Activated CD4-positive, alpha-beta T cell treated with anti-CD3 and anti-CD28 coated beads for 1 hour (primary cell): ENCODE results near the gene KIRREL3.

Source experiments
- DNase-seq: peaks from one replicate; pipeline ENCODE4 v3.0.0-alpha.2; 2020

Gene KIRREL3

DNA sequence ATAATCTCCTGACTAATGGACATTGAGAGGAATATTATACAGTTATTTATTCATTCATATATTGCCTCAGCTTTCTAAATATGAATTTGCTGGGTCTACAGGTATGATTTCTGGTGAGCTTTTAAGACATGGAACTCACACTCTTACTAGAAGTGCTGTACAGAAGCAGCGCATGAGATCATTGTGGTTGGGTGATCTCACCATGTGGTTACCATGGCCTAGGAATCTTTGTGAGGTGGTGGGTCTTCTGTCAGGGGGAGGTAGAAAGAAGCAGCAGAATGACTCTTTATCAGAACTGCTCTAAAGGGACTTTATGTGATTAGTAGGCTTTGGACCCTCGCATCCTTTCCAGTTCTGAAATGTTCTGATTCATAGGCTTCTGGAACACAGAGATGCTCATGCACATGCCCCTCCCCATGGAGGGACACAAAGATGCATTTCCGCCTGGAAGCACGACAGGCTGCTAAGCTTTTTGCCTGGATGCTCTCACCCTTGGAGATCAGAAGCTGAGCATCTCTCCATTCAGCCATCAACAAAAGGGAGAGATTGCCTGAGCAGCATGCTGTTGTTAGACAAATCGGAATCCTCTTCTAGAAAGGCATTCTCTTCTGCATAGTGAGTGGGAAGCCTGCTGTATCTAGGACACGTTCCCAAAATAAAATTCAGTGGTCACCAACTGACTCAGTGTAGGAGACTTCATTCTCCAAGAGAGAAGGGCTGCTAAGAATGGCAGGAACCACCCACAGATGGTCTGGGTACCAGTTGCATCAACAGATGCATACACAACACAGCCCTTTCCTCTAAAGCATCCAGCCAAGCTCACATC is 51.3 kb downstream of the KIRREL3 start:
- DNase-seq, result no peak

DNA sequence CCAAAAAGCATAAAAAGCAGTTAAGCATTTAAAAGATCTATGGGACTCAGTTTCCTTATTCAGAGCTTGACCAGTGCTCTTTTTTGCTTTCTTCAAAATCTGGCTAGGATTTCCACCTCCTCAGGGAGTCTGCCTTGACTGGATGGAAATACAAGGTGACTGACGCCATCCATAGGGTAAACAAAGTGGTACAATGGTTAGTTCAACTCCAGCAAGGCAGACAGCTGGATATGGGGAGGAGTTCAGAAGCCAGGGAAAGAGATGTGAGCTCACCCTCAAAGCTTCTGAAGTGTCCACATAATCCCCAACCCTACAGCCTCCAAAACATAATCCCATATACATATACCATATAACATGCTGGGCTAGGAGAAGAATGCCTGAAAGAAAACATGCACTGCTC is 52.0 kb downstream of the KIRREL3 start:
- DNase-seq, result no peak

DNA sequence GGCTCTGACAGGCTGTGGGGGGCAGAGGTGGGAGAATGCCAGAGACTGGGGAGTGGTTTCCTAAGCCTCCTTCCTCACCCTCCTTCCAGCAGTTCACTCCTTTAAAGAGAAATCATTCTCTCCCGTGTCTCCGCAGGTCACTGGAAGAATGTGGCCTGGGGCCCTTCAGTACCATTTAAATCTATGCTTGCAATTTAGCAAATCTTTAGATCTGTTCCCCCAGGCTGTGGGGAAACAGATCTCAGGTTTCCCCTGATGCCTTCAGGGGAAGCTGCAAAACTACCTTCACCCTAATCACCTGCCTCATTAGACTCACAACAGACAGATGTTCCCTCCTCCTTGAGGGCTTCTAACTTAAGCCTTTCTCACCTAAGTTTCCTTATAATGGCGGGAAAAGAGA is 55.3 kb downstream of the KIRREL3 start:
- DNase-seq, result no peak

DNA sequence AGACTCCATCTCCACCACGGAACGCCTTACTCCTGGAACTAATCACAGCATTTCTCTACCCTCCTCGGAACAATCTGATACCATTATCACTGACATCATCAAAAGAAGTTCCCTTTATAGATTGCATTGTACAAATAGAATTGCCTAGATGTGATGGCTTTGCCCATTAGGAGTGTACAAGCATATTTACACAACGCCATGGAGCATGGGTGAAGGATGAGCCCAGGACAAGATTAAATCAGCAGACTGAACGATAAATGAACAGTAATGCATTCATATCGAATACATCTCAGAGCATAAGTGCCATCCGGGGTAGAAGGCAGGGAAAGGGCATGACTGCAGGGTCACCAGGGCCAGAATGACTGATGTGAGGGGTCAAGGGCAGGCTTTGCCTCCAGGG is 57.3 kb downstream of the KIRREL3 start:
- no peak for DNase-seq

DNA sequence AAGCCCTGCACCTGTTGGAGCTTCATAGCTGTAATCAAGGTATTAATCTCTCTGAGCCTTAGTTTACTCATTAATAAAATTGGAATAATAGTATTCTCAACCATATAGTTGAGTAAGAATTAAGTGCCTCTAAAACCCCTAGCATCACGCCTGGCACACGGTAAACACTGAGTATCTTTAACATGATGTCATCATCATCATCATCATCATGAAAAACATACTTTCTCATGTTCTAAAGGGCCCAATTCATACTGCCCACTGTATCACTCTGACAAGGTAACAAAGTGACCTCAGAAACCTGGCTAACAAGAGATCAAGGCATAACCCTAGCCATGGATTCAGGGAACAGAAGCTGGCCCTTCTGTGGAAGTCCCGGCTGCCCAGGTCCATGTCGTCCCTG is 58.4 kb downstream of the KIRREL3 start:
- no peak for DNase-seq

DNA sequence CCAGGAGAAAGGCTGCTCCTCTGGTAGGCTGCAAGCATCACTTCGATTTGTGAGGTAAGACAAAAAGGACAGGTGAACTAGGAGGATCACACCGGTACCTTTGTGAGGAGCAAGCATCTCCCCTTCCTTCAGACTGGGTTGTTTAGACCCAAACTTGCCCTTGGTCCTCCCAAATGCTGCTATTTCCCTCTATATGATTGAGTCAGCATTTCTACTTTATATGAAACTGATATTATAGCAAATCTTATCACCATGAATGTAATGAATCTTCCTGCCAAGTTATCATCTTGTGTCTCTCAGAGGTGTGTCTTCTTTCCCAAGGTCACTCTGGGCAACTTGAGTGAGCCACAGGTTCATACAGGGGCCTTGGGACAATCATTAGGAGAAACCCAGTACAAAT is 61.0 kb downstream of the KIRREL3 start:
- no peak for DNase-seq

DNA sequence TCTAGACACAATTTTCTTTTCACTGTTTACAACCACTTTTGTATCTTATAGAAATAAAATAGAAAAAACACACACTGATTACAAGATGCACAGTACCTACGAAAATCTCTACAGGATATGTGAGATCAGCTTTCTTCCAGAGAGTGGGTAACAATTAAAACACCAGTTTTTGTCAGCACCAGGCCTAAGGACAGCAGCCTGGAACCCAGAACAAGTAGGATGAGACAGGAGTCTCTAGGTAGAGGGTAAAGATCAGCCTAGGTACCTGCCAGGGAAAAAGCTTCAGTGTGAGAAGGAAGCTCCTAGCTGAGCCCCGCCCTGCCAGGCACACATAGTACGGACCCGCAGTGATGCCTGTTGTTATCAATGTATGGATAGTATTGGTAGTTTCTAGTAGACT is 61.9 kb downstream of the KIRREL3 start:
- no peak for DNase-seq

DNA sequence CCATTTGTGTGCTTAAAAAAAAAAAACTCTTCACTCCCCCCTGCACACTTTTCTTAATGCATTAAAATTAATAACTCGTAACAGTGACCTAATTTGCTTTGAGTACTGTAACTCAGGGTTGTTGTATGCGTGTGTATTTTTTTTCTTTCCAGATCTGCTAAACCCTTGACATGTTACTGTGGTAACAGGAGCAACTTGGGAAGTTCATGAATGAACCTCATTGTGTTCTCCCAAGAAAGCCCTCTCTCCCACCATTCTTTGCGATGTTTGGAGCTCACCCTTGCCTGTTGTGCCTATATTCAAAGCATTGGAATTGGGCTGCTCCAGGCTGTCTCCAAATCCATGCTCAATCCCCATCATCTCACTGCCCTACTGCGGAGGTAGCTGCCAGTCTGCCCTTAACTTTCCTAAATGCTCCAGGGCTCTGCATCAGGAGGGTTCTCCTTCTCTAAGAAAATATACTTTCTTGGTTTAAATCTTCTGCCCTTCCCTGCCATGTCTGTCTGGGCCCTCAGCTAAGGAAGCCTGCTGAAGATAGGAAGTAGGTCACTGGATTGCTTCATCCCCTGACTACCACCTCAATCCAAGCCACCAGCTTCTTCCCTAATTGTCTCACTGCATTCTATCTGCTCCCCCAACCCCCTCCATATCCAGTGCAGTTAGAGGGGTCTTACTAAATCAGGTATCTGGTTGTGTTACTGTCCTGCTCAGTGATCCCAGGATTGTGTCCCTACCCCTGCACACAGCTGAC is 70.3 kb downstream of the KIRREL3 start:
- DNase-seq, result no peak

DNA sequence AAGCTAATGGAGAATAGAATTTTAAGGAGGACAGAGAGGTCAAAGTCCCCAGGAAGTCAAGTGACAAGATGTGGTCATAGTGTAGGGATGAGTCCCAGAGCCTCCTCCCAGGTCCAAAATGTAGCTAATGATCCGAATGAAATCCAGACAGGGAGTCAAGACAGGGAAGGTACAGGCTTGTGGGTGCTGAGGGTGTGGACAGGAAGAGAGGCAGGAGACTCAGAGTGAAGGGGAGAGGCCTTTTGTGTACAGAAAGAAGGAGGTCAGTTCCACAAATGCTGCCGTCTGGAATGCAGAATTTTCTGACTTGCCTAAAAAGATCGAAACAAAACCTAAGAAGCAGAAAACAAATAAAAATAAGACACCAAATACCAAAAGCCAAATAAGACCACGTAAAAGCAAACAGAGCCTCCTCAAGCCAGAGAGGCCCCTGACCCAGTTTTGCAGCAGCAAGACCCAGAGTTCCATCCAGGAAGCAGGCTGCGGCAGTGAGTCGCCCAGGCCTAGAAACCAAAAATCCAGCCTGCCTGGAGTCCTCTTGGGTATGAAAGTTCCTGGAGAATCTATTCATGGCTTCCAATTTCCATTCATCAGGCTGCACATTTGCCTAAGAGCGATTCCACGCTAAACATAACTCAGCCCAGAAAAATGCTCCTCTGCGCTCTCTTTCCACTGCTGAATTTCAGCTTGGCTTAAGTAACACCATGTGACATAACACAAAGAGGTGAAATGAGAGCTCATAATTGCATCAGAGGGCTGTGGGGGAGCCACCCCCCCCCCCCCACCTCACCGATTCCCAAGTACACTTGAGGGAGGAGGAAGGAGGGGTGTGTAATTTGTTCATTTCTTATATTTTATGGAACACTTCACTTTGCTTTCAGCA is 71.2 kb downstream of the KIRREL3 start:
- no peak for DNase-seq

DNA sequence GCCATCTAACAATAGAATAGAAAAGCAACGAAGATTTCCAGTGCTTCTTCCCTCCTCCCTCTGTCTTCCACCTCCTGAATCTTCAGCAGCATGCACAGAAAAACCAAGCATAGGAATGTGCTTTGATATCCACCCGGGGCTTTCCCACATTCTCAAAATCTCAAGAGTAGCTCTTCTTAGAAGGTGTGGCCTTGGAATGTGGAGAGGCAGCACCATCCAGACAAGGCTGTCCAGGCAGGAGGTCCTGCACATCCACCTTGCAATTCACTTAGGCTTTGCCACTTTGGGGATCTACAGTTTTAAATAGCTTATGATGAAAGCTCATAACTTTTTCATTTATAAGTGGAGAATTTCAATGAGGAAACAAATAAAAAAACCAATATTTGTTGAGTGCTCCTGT is 72.9 kb downstream of the KIRREL3 start:
- DNase-seq, result no peak

DNA sequence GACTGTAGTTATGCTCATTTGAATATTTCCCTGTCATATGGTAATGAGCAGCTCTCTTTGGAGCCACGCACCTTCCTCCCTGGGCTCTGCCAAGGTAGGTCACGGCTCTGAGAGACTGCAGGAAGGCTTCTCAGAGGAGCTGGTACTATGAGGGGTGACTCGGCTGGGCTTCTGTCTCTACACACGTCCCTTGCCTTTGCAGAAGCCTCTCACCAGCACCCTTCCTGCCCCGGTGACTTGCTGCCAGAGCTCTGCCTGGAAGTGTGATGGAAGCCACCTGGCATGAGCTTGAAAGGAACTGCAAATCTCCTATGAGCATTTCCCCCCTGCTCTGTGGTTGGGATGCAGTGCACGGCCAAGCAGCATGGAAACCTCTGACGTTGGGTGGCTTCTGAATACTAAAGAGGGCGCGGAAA is 74.2 kb downstream of the KIRREL3 start:
- DNase-seq, result no peak

DNA sequence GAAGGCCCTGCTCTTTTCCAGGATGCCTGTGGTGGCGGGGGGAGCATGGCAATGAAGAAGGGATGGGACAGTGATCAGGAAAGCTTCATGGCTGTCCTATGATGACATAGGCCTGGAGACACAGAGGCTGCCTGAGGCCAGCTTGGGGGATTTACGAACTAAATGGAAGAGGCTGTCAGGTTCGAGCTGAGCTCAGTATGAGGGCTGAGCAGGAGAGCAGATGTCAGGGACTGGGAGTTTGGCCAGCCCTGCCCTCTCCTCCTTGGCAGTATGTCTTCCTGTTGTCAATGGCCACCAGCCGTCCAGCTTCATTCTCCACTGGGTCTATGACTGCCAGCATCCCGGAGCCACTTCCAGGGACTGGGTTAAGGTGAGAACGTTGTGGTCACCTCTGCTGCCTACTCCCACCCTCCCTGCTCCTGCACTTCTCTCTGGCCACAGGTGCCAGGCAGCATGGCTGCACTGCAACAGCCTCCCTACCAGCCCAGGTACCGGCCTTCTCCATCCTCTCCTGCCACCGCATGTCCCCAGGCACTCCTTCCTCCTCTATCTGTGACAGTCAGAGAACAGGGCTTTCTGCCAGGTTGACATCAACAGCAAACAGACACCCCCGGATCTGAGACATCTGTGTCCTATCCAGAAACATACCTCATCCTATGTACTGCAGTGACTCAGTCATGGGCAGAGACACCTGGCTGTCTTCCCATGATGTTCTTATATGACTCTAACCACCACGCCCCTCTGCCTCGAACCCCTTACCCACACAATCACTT is 75.1 kb downstream of the KIRREL3 start:
- no peak for DNase-seq

DNA sequence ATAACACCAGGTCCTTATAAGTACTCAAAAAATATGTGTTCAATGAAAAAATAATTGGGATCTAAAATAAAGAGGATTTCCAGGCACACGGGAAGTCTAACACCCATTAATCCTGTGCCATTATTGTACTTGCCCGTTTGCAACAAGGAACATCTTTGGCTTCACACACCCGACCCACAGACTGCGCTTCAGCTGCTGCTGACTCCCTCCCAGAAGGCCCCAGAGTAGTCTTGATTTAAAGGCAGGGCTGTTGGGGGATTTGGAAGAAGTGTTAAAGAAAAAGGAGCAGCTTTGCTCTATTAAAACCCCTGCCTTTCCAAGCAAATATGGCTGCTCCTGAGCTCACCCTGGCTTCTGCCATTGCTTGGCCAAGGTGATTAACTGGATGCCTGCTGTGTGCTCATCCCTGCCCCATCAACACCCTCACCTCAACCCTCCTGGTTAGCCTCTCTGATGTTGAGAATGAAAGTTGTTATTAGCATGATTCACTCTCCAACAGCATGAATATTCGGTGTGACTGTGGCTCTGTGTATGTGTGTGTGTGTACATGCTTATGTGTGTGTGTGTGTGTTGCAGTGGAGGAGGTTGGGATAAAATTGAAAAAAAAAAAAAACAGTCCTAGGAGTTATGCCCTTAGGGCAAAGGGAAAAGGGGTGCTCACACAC is 76.1 kb downstream of the KIRREL3 start:
- no peak for DNase-seq

DNA sequence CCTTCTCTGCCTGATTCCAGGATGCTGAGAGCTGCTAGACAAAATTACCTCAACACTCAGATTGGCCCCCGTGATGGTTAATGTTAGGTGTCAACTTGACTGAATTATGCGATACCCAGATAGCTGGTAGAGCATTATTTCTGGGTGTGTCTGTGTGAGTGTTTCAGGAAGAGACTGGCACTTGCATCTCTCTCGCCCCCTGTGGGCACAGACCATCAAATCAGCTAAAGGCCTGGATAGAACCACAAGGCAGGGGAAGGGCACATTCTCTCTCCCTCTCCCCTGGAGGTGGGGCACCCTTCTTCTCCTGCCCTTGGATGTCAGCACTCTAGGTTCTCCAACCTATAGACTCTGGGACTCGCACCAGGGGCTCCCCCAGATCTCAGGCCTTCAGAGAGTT is 79.7 kb downstream of the KIRREL3 start:
- no peak for DNase-seq

DNA sequence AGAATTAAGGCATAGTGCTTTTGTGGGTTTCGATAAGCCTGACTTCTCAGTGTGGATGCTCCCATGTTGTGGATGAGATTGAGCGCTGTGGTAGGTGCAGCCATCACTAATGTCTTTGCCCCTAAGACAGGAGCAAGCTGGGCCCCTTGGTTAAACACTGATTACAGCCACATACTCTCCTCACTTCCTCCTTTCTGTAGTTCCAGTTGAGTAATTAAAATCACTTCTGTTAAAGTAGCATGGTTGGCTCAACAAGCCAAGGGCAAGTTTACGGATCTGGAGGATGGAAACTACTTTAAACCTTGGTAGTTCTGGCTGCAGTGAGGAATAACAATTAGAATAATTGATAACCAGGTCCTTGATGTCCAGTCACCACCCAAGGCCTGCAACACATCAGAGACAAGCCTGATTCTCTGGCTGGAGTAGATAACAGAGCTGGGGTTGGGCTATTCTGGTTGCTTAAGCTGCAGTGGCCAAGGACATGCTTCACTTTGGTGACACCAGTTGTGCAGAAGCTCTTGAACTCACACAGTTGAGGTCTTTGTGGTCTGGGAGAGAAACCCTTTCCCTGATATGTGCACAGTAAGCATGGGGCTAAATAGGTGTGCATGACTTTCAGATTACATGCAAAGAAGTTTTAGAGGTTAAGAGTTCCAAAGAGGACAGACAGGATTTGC is 81.3 kb downstream of the KIRREL3 start:
- no peak for DNase-seq

DNA sequence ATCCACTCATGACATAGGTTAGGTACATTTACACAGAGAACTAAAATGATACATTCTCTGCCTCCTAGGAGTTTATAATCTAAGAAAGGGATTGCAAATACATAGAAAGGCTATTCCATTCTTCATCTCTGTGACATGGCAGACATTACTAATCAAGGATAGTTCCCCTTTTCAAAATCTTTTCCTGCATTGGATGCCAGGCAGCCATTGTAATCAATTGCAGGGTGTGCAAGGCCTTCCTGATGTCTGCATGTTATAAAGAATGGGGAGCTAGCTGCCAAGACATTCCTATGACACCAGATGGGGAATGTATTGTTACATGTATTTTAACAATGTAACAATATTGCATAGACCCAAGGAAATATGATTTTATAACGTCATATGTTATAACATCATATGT is 82.0 kb downstream of the KIRREL3 start:
- no peak for DNase-seq

DNA sequence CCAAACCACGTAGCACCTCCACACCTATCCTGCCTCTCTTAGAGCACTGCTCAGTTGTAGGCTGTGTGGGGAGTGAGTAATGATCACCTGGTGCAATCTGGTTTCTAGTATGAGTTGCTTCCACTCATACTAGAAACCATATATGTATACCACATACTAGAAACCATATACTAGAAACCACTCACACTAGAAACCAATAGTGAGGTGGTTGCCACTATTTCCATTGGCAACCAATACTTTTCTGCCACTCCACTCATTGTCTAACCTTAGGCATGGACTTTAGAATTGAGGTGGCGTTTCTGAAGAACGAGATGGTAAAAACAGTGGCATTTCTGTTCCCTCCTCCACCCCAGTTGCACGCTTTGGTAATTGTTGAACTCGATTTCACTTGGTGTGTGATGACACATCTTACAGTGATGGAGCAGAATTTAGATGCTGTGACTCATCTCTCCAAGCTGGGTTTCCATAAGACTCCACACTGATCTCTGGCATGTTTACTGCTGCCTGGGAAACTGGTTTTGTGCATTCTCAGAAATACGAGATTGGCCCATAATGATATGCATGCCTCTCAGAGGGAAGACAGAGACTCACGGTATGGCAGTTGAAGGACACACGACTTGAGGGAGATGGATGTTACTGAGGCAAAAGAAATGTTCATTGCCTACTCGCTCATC is 82.9 kb downstream of the KIRREL3 start:
- DNase-seq, result no peak

DNA sequence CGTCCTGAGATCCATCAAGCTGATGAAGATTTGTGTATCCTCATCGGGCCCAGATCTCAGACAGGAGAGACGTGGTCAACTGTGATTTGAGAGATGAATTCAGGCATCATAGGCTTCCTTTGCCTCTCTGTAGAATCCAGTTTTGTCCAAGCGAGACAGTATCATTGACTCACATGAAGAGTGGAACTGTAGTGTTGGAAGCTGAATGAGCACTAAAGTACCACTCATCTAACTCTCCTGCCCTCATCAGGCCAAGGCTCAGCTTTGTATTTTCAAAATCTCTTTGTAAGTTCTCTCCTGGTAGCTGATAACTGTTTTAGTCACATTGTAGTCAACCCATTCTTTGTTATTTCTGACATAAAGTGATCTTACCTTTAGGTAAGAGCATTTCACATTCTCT is 85.1 kb downstream of the KIRREL3 start:
- DNase-seq, result no peak

DNA sequence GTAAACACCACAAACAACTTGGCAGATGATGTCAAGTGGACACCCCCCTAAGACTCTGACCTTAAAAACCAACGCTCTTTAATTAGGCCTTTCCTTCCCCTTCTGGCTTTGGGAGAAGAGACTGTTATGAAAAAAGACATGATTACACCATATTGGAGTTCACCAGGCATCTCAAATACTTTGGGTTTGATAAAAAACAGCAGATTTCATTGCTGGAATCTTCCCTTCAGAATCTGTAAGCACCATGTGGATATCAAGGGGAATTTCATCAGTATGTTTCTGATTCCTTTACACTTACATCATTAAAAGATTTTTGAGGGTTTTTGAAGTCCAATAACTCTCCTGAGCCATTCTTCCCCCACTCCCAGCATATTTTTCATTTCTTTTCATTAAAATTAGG is 85.6 kb downstream of the KIRREL3 start:
- no peak for DNase-seq

DNA sequence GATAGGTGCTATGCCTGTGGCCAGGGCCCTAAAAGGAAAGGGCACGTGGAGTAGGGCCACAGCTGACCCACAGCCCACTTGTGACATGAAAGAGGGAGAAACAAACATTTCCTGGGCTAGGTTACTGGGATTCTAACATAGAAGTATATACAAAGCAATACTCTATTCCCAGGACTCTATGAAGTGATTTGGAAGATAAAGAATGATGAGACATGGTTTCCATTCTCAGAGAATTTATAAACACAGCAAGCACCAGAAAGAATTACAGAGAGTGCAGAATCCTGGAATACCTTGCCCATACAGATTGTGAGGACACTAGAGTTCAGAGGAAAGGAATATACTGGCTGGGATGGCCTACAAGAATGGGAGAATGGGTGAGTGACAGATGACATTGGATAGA is 86.4 kb downstream of the KIRREL3 start:
- DNase-seq, result no peak

DNA sequence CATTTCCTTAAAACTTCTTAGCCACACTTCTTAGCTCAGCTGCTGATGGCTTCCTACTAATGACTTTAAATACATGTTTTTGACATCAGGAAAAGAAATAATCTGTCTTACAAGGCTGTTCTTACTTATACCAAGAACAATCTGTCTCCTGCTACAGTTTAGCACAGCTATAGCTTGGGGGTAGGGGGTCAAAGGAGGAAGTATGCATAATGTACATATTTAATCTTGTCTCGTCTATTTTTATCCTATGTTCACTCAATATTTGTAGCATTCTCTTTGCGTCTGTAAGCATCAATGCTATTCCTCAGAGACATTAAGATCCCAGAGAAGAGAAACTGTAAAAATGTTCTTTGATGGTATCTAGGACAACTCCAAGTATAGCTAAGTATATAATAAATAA is 96.0 kb downstream of the KIRREL3 start:
- no peak for DNase-seq
